ENCODE data around the gene KIF18B.
A peak's percentile ranks its signal among the peaks of the same experiment; 100 is the strongest.

Gene KIF18B

DNA sequence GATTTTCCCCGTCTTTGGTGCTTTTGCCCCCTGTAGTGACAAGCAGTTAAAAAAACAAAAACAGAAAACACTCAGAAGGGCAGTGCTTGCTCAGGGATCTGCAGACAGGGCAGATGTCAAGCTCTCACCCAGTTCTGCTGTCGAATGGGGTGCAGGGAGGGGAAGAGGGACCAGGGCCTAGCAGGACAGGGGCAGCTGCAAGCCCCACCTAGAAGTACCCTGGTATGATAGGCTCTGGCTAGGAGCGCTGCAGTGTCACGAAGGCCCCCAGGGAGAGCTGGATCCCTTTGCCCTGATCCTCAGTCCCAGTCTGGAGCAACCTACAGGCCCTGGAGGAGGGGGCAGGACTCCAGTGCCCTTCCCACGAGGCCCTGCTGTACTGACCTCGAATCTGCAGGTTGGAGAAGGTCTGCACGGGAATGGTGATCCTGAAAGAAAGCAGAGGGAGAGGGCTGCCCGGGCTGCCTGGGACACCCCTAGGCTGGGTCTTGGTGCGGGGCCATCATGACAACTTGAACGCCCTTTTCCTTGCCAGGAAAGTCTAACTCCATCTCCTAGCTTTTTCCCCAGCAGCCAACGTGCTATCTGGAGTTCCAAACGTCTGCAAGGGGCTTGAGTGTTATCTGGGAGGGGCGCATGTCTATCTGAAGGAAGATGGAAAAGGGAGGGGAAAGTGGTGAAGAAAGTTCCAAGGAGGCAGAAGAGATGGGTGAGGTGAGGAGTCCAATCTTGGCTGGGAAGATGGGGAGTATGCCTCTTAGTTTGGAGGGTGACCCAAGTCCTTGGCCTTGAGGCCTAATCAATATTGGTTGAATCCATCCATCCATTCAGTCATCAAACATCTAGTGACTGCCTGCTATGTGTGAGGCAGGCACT is 37.1 kb downstream of the KIF18B start:
- no peak overlapping the region for H3K4me3 ChIP-seq (ENCODE audit: severe bottlenecking)
- ATAC-seq (ENCODE audit: low read depth) (no peak), DNase-seq (ENCODE audit: low spot score) (no peak)
- H3K9me3 ChIP-seq (ENCODE audit: severe bottlenecking), result no peaks in the 10 kb centered on the region
- peak overlapping the region; percentile 71 for H3K27ac ChIP-seq (ENCODE audit: poor library complexity, severe bottlenecking)
- no peaks in the 10 kb centered on the region for H3K27me3 ChIP-seq (ENCODE audit: insufficient read depth, poor library complexity, severe bottlenecking)
- H3K4me1 ChIP-seq (ENCODE audit: insufficient read depth, poor library complexity, severe bottlenecking), result peaks cover 26% of the 10 kb centered on the region
- no peaks in the 10 kb centered on the region for H3K36me3 ChIP-seq (ENCODE audit: low read depth)
- TF ChIP-seq, protein P1, sequence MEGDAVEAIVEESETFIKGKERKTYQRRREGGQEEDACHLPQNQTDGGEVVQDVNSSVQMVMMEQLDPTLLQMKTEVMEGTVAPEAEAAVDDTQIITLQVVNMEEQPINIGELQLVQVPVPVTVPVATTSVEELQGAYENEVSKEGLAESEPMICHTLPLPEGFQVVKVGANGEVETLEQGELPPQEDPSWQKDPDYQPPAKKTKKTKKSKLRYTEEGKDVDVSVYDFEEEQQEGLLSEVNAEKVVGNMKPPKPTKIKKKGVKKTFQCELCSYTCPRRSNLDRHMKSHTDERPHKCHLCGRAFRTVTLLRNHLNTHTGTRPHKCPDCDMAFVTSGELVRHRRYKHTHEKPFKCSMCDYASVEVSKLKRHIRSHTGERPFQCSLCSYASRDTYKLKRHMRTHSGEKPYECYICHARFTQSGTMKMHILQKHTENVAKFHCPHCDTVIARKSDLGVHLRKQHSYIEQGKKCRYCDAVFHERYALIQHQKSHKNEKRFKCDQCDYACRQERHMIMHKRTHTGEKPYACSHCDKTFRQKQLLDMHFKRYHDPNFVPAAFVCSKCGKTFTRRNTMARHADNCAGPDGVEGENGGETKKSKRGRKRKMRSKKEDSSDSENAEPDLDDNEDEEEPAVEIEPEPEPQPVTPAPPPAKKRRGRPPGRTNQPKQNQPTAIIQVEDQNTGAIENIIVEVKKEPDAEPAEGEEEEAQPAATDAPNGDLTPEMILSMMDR (IDR thresholded peaks at IDR 0.05; ENCODE audit: poor library complexity, severe bottlenecking), result no peak

DNA sequence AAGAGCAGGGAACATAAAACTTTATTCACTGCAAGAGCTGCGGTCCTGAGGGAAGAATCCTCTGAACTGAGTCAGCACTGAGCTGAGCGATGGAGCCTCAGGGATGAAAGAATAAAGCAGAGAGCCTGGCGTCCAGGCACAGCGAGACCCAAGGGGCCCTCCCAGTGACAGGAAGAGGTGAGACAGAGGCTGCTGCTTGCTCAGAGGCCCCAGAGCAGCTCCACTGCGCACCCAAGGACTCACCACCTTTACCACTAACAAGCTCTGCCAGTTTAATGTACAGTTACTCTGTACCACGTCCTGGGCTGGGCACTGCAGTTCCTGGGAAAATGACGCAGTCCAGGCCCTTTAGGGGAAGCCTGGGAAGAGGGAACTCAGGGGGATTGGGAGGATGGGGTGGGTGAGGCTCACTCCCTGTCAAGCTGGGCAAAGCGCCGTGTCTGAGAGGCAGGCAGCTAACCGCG is 37.9 kb downstream of the KIF18B start:
- peak overlapping the region; percentile 71 for H3K27ac ChIP-seq (ENCODE audit: poor library complexity, severe bottlenecking)
- H3K27me3 ChIP-seq (ENCODE audit: insufficient read depth, poor library complexity, severe bottlenecking), result no peaks in the 10 kb centered on the region
- no peaks in the 10 kb centered on the region for H3K9me3 ChIP-seq (ENCODE audit: severe bottlenecking)
- H3K4me1 ChIP-seq (ENCODE audit: insufficient read depth, poor library complexity, severe bottlenecking), result peaks cover 29% of the 10 kb centered on the region
- no peak overlapping the region for H3K4me3 ChIP-seq (ENCODE audit: severe bottlenecking)
- TF ChIP-seq, protein P1 (IDR thresholded peaks at IDR 0.05; ENCODE audit: poor library complexity, severe bottlenecking), result no peak
- DNase-seq (ENCODE audit: low spot score) (peak; percentile 76), ATAC-seq (ENCODE audit: low read depth) (peak; percentile 74)
- H3K36me3 ChIP-seq (ENCODE audit: low read depth), result no peaks in the 10 kb centered on the region

- no peaks in the 10 kb centered on the region for H3K27me3 ChIP-seq (ENCODE audit: insufficient read depth, poor library complexity, severe bottlenecking)
- TF ChIP-seq, protein P1 (IDR thresholded peaks at IDR 0.05; ENCODE audit: poor library complexity, severe bottlenecking), result no peak
- no peaks in the 10 kb centered on the region for H3K9me3 ChIP-seq (ENCODE audit: severe bottlenecking)
- ATAC-seq (ENCODE audit: low read depth) (no peak), DNase-seq (ENCODE audit: low spot score) (no peak)
- H3K36me3 ChIP-seq (ENCODE audit: low read depth), result no peaks in the 10 kb centered on the region
- peaks cover 29% of the 10 kb centered on the region for H3K4me1 ChIP-seq (ENCODE audit: insufficient read depth, poor library complexity, severe bottlenecking)
- H3K27ac ChIP-seq (ENCODE audit: poor library complexity, severe bottlenecking), result peak overlapping the region; percentile 71
- no peak overlapping the region for H3K4me3 ChIP-seq (ENCODE audit: severe bottlenecking)
Observed at GRCh38 chr17:44908761-44909326, 38.7 kb downstream of the KIF18B start.

DNA sequence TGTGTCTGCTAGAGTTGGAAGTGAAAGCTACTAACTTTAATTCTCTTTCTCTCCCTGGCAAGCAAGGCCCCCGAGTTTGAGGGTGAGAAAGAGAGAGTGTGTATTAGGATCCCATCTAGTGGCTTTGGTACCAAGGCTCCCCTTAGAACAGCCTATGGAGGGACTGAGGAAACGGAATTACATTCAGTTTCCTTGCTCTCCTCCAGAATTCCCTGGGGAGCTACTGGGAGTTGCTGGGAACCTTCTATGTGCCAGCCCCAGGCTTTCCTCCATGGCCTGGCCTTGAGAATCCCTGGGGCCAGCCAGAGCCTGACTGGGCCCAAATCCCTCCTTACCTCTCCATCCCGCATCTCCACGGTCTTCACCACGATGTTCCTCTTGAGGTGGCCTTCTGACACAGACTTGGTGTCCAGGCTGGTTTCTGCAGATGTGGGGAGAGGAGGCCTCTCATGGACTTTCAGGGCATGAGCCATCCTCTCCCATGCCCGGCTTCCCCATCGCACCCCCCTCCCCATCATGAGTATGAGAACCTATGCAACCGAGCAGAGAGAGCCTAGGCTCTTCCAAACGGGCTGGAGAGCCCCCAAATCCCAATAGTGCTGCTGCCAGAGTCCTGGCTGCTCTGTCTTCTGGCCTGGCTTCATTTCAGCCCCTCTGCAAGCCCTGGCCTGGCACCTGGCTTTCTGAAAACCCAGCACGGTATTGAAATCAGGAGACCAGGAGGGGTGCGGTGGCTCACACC is 39.7 kb downstream of the KIF18B start:
- Histone ChIP-seq H3K27me3 (ENCODE audit: insufficient read depth, poor library complexity, severe bottlenecking) (no peaks in the 10 kb centered on the region), H3K27ac (ENCODE audit: poor library complexity, severe bottlenecking) (peak overlapping the region; percentile 70), H3K4me3 (ENCODE audit: severe bottlenecking) (no peak overlapping the region), H3K36me3 (ENCODE audit: low read depth) (no peaks in the 10 kb centered on the region), H3K4me1 (ENCODE audit: insufficient read depth, poor library complexity, severe bottlenecking) (peaks cover 29% of the 10 kb centered on the region), H3K9me3 (ENCODE audit: severe bottlenecking) (no peaks in the 10 kb centered on the region)
- ATAC-seq (ENCODE audit: low read depth), result no peak
- TF ChIP-seq, protein P1 (IDR thresholded peaks at IDR 0.05; ENCODE audit: poor library complexity, severe bottlenecking), result no peak
- DNase-seq (ENCODE audit: low spot score), result no peak

All from RWPE2 (cell line).